ENCODE data around the gene CCDC82.

The CCDC82 gene

GRCh38 chr11:96310236-96310635, 79.5 kb downstream of the CCDC82 start:
- in situ Hi-C loops (cut with HindIII; ENCODE audit: low sequenced_read_pairs) = loop anchor here (10.0 kb wide), 1 partner anchor 205 kb away; no protein-coding TSS in a partner anchor

DNA sequence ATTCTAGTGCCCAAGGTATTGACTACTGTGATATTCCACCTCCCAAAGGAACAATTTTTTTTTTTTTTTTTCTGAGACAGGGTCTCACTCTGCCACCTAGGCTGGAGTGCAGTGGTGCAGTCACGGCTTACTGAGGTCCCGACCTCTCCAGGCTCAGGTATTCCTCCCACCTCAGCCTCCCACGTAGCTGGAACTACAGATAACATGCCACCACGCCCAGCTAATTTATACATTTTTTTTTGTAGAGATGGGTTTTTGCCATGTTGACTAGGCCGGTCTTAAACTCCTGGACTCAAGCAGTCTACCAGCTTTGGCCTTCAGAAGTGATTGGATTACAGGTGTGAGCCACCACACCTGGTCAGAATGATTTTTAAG, 80.1 kb downstream of the CCDC82 start:
- in situ Hi-C loops (cut with HindIII; ENCODE audit: low sequenced_read_pairs) = loop anchor here (10.0 kb wide), 1 partner anchor 205 kb away; no protein-coding TSS in a partner anchor

DNA sequence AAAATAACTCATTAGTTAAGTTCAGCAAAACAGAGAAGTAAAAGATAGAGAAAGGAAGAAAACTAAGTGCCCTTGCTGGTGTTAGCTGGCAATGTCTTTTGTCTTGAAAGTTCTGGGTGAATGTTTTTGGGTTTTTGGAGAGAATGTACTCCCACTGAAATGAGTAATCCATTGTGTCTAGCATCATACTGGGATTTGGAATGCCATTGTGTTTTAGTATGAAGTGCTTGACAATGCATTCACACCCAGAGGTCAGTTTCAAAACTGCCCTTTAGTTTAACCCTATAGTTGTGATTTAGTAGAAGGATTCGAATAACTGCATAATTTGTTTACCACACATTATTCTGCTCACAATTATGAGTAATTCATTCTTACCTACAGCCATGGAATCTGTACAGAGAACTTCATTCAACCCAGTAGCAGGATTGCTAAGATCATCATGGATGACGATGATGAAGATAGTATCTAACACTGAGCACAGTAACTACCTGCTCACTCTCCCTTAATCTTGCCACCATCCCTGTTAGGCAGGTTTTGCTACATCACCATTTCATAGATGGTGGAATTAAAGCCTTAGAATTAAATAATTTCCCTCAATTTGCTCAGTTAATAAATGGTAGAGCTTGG, 80.6 kb downstream of the CCDC82 start:
- in situ Hi-C loops (cut with HindIII; ENCODE audit: low sequenced_read_pairs) = no loop called here

- in situ Hi-C loops (cut with HindIII; ENCODE audit: low sequenced_read_pairs) = no loop called here
Measured at GRCh38 chr11:96307776-96308140, 82.0 kb downstream of the CCDC82 start.

DNA sequence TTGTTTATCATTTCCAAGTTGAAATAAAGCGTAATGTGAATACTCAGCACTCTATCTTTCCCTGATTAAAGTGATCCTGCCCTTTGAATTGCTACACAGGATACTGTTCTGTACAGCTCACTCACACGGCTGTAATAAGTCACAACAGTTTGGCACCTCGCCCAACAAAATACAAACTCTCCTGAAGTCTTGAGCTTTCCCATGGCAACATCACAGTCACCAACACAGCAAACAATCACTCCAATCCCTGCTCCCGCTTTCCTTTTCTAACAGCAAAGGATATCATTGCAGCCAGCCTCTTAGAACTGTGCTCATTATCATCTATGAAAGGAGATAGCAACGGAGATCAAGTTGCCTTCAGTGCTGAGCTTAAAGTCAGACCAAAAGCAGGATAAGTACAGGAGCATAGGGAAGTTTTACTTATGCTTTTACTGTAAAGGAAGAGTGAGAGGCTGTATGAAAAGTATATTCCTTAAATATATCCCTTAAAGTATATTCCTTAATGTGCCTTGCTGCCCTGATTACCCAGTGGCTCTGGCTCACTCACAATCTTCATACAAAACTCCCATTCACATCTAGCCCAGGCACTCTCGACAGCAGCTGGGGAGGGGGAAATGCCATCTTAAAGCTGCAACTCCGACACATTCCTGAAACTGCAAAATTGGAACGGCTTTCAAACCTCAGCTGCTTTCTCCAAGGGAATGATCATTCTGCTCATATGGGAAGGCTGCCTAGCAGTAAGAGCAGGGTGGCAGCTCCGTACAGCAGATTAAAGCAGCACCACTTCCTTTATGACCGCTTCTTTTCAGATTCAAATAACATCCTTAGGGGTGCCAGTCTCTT, 82.6 kb downstream of the CCDC82 start:
- in situ Hi-C loops (cut with HindIII; ENCODE audit: low sequenced_read_pairs) = no loop called here

- in situ Hi-C loops (cut with HindIII; ENCODE audit: low sequenced_read_pairs) = no loop called here
Measured at GRCh38 chr11:96306600-96306932, 83.1 kb downstream of the CCDC82 start.

GRCh38 chr11:96306071-96306470, 83.6 kb downstream of the CCDC82 start:
- in situ Hi-C loops (cut with HindIII; ENCODE audit: low sequenced_read_pairs) = no loop called here

- in situ Hi-C loops (cut with HindIII; ENCODE audit: low sequenced_read_pairs) = no loop called here
Measured at GRCh38 chr11:96303980-96304379, 85.7 kb downstream of the CCDC82 start.

DNA sequence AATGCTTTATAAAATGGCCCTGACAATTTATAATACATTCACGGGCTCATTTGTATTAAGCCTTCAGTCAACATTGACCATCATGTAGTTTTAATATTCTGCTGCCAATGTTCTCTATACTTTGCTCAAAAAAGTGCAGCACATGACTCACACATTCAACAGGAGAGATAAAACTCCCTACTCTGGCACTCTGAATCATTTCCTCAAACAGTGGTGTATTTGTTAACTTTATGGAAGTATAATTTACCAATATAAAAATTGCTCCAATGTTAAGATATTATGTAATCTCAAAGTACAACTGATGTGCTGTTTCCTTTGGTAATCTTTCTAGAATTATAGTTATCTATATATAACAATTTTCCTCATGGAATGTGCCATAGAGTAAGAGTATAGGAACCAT, 86.6 kb downstream of the CCDC82 start:
- in situ Hi-C loops (cut with HindIII; ENCODE audit: low sequenced_read_pairs) = no loop called here

Data from DLD1 (cell line).